NCI-H2107 treated with DMSO at 0.1 percent for 48 hours (cell line): ENCODE results near the gene CCDC92.

Experiments used
- DNase-seq: peaks from one replicate; lab custom pipeline; 2025; ENCODE audit not compliant: unreplicated experiment; lab: John Stamatoyannopoulos, UW

CCDC92 gene

GRCh38 chr12:123972457-123973401 is at the start of gene CCDC92, which contains the start of gene ZNF664:
TSS of gene CCDC92 (minus strand) at chr12:123972831. CDS start at chr12:123944305, 28,526 bp downstream.
TSS of gene ZNF664 (plus strand) at chr12:123973215. CDS start at chr12:124012145, 38,930 bp downstream.
- peak; percentile 93 for DNase-seq

- no peak for DNase-seq
These were observed 49.5 kb upstream of the CCDC92 start for GRCh38 chr12:124022161-124022560.

GRCh38 chr12:124021007-124021406 is 48.4 kb upstream of the CCDC92 start:
- no peak for DNase-seq

GRCh38 chr12:124020514-124020949 is 47.9 kb upstream of the CCDC92 start:
- DNase-seq, result no peak

- DNase-seq, result no peak
These were observed 46.5 kb upstream of the CCDC92 start for GRCh38 chr12:124019115-124019514.

GRCh38 chr12:124018539-124018938 is 45.9 kb upstream of the CCDC92 start:
- DNase-seq, result no peak

- no peak for DNase-seq
These were observed 44.4 kb upstream of the CCDC92 start for GRCh38 chr12:124017064-124017463.

GRCh38 chr12:124015494-124016461 is 43.1 kb upstream of the CCDC92 start:
- no peak for DNase-seq

GRCh38 chr12:124013073-124013472 is 40.4 kb upstream of the CCDC92 start:
- DNase-seq, result no peak

- no peak for DNase-seq
These were observed 38.9 kb upstream of the CCDC92 start for GRCh38 chr12:124011435-124012115.

- no peak for DNase-seq
These were observed 38.1 kb upstream of the CCDC92 start for GRCh38 chr12:124010687-124011086.

GRCh38 chr12:124009781-124010180 is 37.1 kb upstream of the CCDC92 start:
- no peak for DNase-seq

GRCh38 chr12:124008595-124008994 is 36.0 kb upstream of the CCDC92 start:
- DNase-seq, result no peak

- peak; percentile 76 for DNase-seq
These were observed 35.4 kb upstream of the CCDC92 start for GRCh38 chr12:124007826-124008570.

- DNase-seq, result no peak
These were observed 34.4 kb upstream of the CCDC92 start for GRCh38 chr12:124006846-124007713.

- DNase-seq, result no peak
These were observed 33.6 kb upstream of the CCDC92 start for GRCh38 chr12:124006085-124006845.

- no peak for DNase-seq
These were observed 31.7 kb upstream of the CCDC92 start for GRCh38 chr12:124004233-124004875.

GRCh38 chr12:124002654-124003053 is 30.0 kb upstream of the CCDC92 start:
- DNase-seq, result no peak
